ENCODE measurements around the gene HDLBP.

GRCh38 chr2:241188361-241189092 lies 126.9 kb downstream of the HDLBP start, which contains the start of gene ANO7:
- TF ChIP-seq CTCF (IDR thresholded peaks at IDR 0.05; ENCODE audit: low read depth, low read length) (no peak), EZH2phosphoT487 (IDR thresholded peaks at IDR 0.05; ENCODE audit: low read depth) (no peak)

All from OCI-LY3 (cell line).